PC-3 (cell line): ENCODE results near the gene PPARG. TPM values are rescaled to one million over a fixed set of nuclear protein-coding genes. Genes with fewer than 3 reads are reported as not detected.

Experiments used
- ATAC-seq: fragments of 200-7000 bp; cut with Tn5 transposase; 2 replicates; pipeline ENCODE4 v1.9.1; 2020; ENCODE audit warnings: mild to moderate bottlenecking, moderate library complexity
- BruUV-seq: library from RNA; stranded (reverse); fragments of 400-500 nt; replicated peaks from 2 replicates; lab custom pipeline; 2021; lab: Mats Ljungman, UMichigan
- CTCF ChIA-PET: fragments of 300-600 bp; sonication (Branson Sonifier 250); formaldehyde crosslinking; loops from one replicate; lab custom pipeline; 2022; ENCODE audit warnings: antibody characterized with exemption; lab: Charles Lee
- POLR2A ChIA-PET: fragments of 300-600 bp; sonication (Branson Sonifier 250); formaldehyde crosslinking; loops from one replicate; lab custom pipeline; 2022; ENCODE audit warnings: antibody characterized with exemption; ENCODE audit not compliant: unreplicated experiment; lab: Charles Lee
- DNase-seq: peaks from one replicate; pipeline ENCODE4 v3.0.0-alpha.2; 2015
- H2AFZ ChIP-seq: fragments of 300-600 bp; sonication (generic); 2 replicates; pipeline ENCODE4 v1.6.0; 2016; ENCODE audit warnings: antibody characterized with exemption, low read length
- H3F3A ChIP-seq: fragments of 300-600 bp; sonication (generic); one replicate; pipeline ENCODE4 v1.6.0; 2017; ENCODE audit warnings: antibody characterized with exemption, low read length, control low read depth, mild to moderate bottlenecking; ENCODE audit not compliant: unreplicated experiment
- H3K27ac ChIP-seq: fragments of 300-600 bp; sonication (generic); 2 replicates; pipeline ENCODE4 v1.5.1; 2016; ENCODE audit warnings: mild to moderate bottlenecking, low read length
- H3K27me3 ChIP-seq: fragments of 300-600 bp; sonication (generic); 2 replicates; pipeline ENCODE4 v1.6.1; 2016; ENCODE audit warnings: low read length, mixed read lengths
- H3K36me3 ChIP-seq: fragments of 300-600 bp; sonication (generic); 2 replicates; pipeline ENCODE4 v1.6.1; 2016; ENCODE audit warnings: low read depth, mixed run types, low read length, mixed read lengths
- H3K4me1 ChIP-seq: fragments of 300-600 bp; sonication (generic); 2 replicates; pipeline ENCODE4 v1.5.1; 2016; ENCODE audit warnings: low read length; ENCODE audit not compliant: insufficient read depth
- H3K4me2 ChIP-seq: fragments of 300-600 bp; sonication (generic); 2 replicates; pipeline ENCODE4 v1.6.0; 2016; ENCODE audit warnings: low read length
- H3K4me3 ChIP-seq: fragments of 300-600 bp; sonication (generic); 2 replicates; pipeline ENCODE4 v1.5.1; 2016; ENCODE audit warnings: mild to moderate bottlenecking, low read length, mixed read lengths
- H3K79me2 ChIP-seq: fragments of 300-600 bp; sonication (generic); 2 replicates; pipeline ENCODE4 v1.6.1; 2017; ENCODE audit warnings: low read length, mixed read lengths
- H3K9ac ChIP-seq: fragments of 300-600 bp; sonication (generic); 2 replicates; pipeline ENCODE4 v1.6.0; 2016; ENCODE audit warnings: mild to moderate bottlenecking, low read length
- H3K9me2 ChIP-seq: fragments of 300-600 bp; sonication (generic); replicated peaks from 2 replicates; pipeline ENCODE4 v1.6.1; 2016; ENCODE audit warnings: mixed run types, low read length, mixed read lengths
- H3K9me3 ChIP-seq: fragments of 300-600 bp; sonication (generic); 2 replicates; pipeline ENCODE4 v1.6.1; 2016; ENCODE audit warnings: low read length, mixed read lengths
- H4K20me1 ChIP-seq: fragments of 300-600 bp; sonication (generic); 2 replicates; pipeline ENCODE4 v1.6.1; 2016; ENCODE audit warnings: low read length, mixed read lengths
- EZH2 ChIP-seq: fragments of 300-600 bp; sonication (generic); IDR thresholded peaks from one replicate; pipeline ENCODE4 v1.6.1; 2017; ENCODE audit warnings: antibody characterized with exemption, mild to moderate bottlenecking, low read length; ENCODE audit not compliant: unreplicated experiment
- EZH2phosphoT487 ChIP-seq: fragments of 300-600 bp; sonication (generic); IDR thresholded peaks from 2 replicates; pipeline ENCODE4 v1.6.1; 2018; ENCODE audit warnings: mild to moderate bottlenecking, antibody characterized with exemption, low read length, borderline replicate concordance
- intact Hi-C: fragments of 100-400 bp; cut with micrococcal nuclease; formaldehyde crosslinking; loops from 2 replicates; pipeline ENCODE4 v1.9.0; 2023
- total RNA-seq: library from RNA; depleted of rRNA; stranded (reverse); fragments of >200 nt; gene quantifications from 2 replicates; pipeline ENCODE4 v1.2.3, GENCODE V29; 2014
- TF ChIP-seq, protein P1 (sequence below): fragments of 300-600 bp; sonication (generic); conservative IDR thresholded peaks from 2 replicates; pipeline ENCODE4 v1.5.1; 2017; ENCODE audit warnings: antibody characterized with exemption, low read depth, mild to moderate bottlenecking, low read length

PPARG gene
- total RNA-seq, 1 experiment from 2014 or later, result 250 TPM

DNA sequence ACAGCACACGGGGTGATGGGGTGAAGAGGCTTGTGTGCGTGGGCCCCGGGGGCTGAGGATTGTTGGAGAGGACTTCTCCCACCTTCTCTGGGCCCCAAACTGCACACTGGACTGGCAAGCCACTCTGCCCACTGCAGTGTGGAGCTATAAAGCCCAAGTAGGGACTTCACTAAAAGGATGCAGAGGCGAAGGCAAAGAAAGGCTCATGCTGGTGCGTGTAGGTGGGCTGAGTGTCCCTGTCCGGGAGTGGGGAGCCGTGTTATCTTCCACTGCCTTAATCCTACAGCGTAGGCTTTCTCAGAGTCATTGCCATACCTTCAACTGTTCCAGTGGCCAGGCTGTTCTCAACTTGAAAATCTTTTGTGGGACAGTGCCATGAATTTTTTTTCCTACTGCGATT lies 3.9 kb downstream of the PPARG start:
- Histone ChIP-seq H3K4me1 (peaks cover 46% of the 10 kb centered on the region), H2AFZ (no peak overlapping the region), H3K9me2 (no peaks in the 10 kb centered on the region), H3K27me3 (no peaks in the 10 kb centered on the region), H3K4me3 (peak overlapping the region; percentile 74), H3K79me2 (peaks cover 100% of the 10 kb centered on the region), H3K9me3 (no peaks in the 10 kb centered on the region), H4K20me1 (peaks cover 54% of the 10 kb centered on the region), H3K9ac (peak overlapping the region; percentile 87), H3K36me3 (peaks cover 51% of the 10 kb centered on the region), H3K27ac (peak overlapping the region; percentile 38), H3F3A (peaks cover 11% of the 10 kb centered on the region), H3K4me2 (peak overlapping the region; percentile 87)
- DNase-seq, result no peak
- TF ChIP-seq EZH2 (no peak), EZH2phosphoT487 (no peak)
- TF ChIP-seq, protein P1, sequence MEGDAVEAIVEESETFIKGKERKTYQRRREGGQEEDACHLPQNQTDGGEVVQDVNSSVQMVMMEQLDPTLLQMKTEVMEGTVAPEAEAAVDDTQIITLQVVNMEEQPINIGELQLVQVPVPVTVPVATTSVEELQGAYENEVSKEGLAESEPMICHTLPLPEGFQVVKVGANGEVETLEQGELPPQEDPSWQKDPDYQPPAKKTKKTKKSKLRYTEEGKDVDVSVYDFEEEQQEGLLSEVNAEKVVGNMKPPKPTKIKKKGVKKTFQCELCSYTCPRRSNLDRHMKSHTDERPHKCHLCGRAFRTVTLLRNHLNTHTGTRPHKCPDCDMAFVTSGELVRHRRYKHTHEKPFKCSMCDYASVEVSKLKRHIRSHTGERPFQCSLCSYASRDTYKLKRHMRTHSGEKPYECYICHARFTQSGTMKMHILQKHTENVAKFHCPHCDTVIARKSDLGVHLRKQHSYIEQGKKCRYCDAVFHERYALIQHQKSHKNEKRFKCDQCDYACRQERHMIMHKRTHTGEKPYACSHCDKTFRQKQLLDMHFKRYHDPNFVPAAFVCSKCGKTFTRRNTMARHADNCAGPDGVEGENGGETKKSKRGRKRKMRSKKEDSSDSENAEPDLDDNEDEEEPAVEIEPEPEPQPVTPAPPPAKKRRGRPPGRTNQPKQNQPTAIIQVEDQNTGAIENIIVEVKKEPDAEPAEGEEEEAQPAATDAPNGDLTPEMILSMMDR, result no peak
- POLR2A ChIA-PET, result no interaction called here
- no TSS peak for BruUV-seq
- no peak for ATAC-seq
- intact Hi-C loops, result no loop called here
- CTCF ChIA-PET, result no interaction called here

DNA sequence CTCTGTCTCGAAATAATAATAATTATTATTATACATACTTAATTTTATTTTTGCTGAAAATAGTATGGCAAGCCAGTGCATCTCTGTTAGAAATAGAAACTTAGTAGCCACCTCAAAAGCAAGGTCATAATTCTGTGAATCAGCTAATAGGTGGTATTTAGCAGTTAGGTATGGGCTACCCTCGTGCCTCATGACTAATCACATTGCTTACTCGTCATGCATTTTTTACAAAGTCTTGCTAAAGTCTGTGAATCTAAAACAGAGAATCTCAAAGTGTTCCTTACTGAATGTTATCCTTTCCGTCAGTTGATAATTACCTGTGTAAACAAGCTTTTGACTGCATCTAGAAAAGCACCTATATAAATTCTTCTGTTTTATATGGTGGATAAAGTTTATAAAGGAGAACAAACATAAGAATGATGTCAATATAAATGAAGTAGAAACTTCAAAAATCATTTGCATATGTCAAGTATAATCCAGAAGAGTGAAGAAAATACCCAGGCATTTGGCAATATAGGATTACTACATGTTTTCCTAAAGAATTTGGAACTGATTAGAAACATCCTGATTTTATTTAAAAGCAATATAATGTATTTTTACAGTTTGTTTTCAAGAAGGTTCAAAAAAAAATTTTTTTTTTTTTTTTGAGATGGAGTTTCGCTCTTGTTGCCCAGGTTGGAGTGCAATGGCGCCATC lies 6.2 kb downstream of the PPARG start:
- peak; percentile 55 for ATAC-seq
- ChIA-PET CTCF (interaction anchor here (0.6 kb wide), 1 partner anchor 10 kb away, joined by 4 read pairs; no protein-coding TSS in a partner anchor), POLR2A (no interaction called here)
- DNase-seq, result peak; percentile 80
- Histone ChIP-seq H4K20me1 (peaks cover 42% of the 10 kb centered on the region), H3K4me1 (peaks cover 64% of the 10 kb centered on the region), H3K27me3 (no peaks in the 10 kb centered on the region), H3K9me3 (no peaks in the 10 kb centered on the region), H3K79me2 (peaks cover 98% of the 10 kb centered on the region), H2AFZ (no peak overlapping the region), H3K4me2 (peak overlapping the region; percentile 25), H3K4me3 (no peak overlapping the region), H3K9ac (no peak overlapping the region), H3K36me3 (peaks cover 48% of the 10 kb centered on the region), H3K9me2 (no peaks in the 10 kb centered on the region), H3F3A (peaks cover 4% of the 10 kb centered on the region), H3K27ac (peak overlapping the region; percentile 46)
- BruUV-seq, result no TSS peak
- TF ChIP-seq EZH2 (no peak), EZH2phosphoT487 (no peak)
- TF ChIP-seq, protein P1, result no peak
- intact Hi-C loops, result loop anchor here (2.0 kb wide), 1 partner anchor 58 kb away; no protein-coding TSS in a partner anchor

DNA sequence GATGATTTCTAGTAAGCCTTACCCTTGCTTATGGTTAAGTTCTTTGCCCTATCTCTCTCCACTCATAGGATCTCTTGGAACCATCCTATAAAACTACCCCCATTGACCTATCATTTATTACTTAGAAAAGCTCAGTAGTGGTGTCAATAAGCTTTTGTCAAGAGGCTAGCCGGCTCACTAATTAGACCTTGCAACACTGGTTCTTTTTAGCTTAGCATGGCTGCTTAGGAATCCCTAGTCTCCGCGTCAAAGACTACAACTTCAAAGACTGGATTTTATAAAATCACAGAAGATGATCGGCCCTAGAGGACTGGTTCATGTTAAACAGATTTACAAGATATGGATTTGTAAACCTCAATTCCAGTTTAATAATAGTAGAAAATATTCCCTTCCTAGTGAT lies 7.6 kb downstream of the PPARG start:
- DNase-seq (peak; percentile 1), ATAC-seq (no peak)
- Histone ChIP-seq H3K9me2 (no peaks in the 10 kb centered on the region), H3K27me3 (no peaks in the 10 kb centered on the region), H3K79me2 (peaks cover 98% of the 10 kb centered on the region), H3K9ac (no peak overlapping the region), H3K4me3 (no peak overlapping the region), H3K27ac (peak overlapping the region; percentile 6; the same call in 1 of the 2 replicates), H2AFZ (no peak overlapping the region), H3K4me2 (peak overlapping the region; percentile 9; the same call in 1 of the 2 replicates), H3K4me1 (peaks cover 77% of the 10 kb centered on the region), H3K9me3 (no peaks in the 10 kb centered on the region), H4K20me1 (peaks cover 31% of the 10 kb centered on the region), H3F3A (peaks cover 4% of the 10 kb centered on the region), H3K36me3 (peaks cover 49% of the 10 kb centered on the region)
- CTCF ChIA-PET, result no interaction called here
- intact Hi-C loops, result no loop called here
- no peak for TF ChIP-seq EZH2phosphoT487
- no peak for TF ChIP-seq EZH2
- TF ChIP-seq, protein P1, result no peak
- no TSS peak for BruUV-seq
- POLR2A ChIA-PET, result no interaction called here
